Measurements from ENCODE around the gene CAMK2N1. TPM values are rescaled to one million over a fixed set of nuclear protein-coding genes. Genes with fewer than 3 reads are reported as not detected.

Gene CAMK2N1
- total and polyA plus RNA-seq, 2 experiments from 2014 or later = 0.52 to 2.9 TPM

DNA sequence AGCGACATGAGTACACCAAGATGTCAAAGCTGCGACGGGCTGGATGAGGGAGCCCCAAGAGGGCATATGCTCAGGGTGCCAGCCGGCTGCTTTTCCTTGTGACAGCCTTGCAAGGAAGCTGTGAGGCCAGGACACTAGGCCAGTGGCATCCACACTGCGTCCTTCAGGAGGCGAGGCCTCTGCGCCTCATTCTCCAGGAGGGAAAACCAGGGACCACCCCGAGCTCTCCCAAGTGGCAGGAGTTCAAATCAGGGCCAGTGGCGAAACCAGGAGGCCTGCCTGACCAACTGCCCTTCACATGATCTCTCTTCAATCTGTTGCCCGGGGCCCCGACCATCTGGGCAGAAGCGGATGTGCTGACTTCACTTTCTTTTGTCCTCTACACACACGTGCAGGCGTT, 13.7 kb upstream of the CAMK2N1 start:
- Histone ChIP-seq H2AFZ (no peak overlapping the region), H3K79me2 (replicated peaks; ENCODE audit: insufficient read depth) (peaks cover 13% of the 10 kb centered on the region), H3K4me3 (no peak overlapping the region), H3K4me1 (ENCODE audit: insufficient read depth) (peaks cover 3% of the 10 kb centered on the region; the same call in 1 of the 2 replicates), H3K4me2 (no peak overlapping the region), H3K27ac (ENCODE audit: low read depth) (no peak overlapping the region), H3K27me3 (ENCODE audit: insufficient read depth) (no peaks in the 10 kb centered on the region), H3K9me2 (ENCODE audit: insufficient read depth) (no peaks in the 10 kb centered on the region), H3F3A (replicated peaks; ENCODE audit: low read depth) (no peaks in the 10 kb centered on the region), H3K36me3 (ENCODE audit: insufficient read depth) (peaks cover 7% of the 10 kb centered on the region), H4K20me1 (replicated peaks; ENCODE audit: insufficient read depth) (peaks cover 2% of the 10 kb centered on the region; the same call in 1 of the 2 replicates)
- no peak for ATAC-seq
- no peak overlapping the region for H3K4me3 Mint-ChIP-seq
- peaks cover 35% of the 10 kb centered on the region for H3K36me3 Mint-ChIP-seq (ENCODE audit: low read depth)
- no peak overlapping the region for H3K27ac Mint-ChIP-seq
- DNase-seq (ENCODE audit: low spot score) = no peak
- TF ChIP-seq POLR2AphosphoS5 (IDR thresholded peaks at IDR 0.05; ENCODE audit: low read depth) = no peak
- TF ChIP-seq, protein P1, sequence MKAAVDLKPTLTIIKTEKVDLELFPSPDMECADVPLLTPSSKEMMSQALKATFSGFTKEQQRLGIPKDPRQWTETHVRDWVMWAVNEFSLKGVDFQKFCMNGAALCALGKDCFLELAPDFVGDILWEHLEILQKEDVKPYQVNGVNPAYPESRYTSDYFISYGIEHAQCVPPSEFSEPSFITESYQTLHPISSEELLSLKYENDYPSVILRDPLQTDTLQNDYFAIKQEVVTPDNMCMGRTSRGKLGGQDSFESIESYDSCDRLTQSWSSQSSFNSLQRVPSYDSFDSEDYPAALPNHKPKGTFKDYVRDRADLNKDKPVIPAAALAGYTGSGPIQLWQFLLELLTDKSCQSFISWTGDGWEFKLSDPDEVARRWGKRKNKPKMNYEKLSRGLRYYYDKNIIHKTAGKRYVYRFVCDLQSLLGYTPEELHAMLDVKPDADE (IDR thresholded peaks at IDR 0.05) = no peak
- no peaks in the 10 kb centered on the region for H3K9me3 Mint-ChIP-seq
- H3K4me1 Mint-ChIP-seq = no peaks in the 10 kb centered on the region; the same call in 2 of the 3 replicates
- peaks cover 2% of the 10 kb centered on the region for H3K27me3 Mint-ChIP-seq (ENCODE audit: insufficient read depth, low read depth, poor library complexity)

DNA sequence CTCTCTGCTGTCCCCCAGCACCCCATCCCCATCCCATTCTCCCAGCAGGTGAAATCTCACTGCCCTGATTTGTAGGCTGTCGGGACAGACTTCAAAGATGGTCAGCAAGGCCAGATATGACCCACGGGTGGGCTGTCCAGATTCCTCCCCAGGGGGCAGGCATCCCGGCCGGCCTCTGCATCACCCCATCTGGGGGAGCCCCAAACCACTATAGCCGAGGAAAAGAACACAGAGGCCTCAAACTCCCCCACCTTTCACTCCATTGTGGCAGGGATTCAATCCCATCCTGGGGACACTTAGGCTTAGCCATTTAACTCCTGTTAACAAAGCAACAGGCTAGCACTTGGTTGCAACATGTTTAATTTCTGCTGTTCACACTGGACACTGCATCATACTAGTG, 13.1 kb upstream of the CAMK2N1 start:
- ATAC-seq (no peak), DNase-seq (ENCODE audit: low spot score) (no peak)
- no peak overlapping the region for H3K4me3 Mint-ChIP-seq
- H3K9me2 ChIP-seq (ENCODE audit: insufficient read depth) = no peaks in the 10 kb centered on the region
- H3K27me3 ChIP-seq (ENCODE audit: insufficient read depth) = no peaks in the 10 kb centered on the region
- H4K20me1 ChIP-seq (replicated peaks; ENCODE audit: insufficient read depth) = no peaks in the 10 kb centered on the region; the same call in 1 of the 2 replicates
- TF ChIP-seq, protein P2, sequence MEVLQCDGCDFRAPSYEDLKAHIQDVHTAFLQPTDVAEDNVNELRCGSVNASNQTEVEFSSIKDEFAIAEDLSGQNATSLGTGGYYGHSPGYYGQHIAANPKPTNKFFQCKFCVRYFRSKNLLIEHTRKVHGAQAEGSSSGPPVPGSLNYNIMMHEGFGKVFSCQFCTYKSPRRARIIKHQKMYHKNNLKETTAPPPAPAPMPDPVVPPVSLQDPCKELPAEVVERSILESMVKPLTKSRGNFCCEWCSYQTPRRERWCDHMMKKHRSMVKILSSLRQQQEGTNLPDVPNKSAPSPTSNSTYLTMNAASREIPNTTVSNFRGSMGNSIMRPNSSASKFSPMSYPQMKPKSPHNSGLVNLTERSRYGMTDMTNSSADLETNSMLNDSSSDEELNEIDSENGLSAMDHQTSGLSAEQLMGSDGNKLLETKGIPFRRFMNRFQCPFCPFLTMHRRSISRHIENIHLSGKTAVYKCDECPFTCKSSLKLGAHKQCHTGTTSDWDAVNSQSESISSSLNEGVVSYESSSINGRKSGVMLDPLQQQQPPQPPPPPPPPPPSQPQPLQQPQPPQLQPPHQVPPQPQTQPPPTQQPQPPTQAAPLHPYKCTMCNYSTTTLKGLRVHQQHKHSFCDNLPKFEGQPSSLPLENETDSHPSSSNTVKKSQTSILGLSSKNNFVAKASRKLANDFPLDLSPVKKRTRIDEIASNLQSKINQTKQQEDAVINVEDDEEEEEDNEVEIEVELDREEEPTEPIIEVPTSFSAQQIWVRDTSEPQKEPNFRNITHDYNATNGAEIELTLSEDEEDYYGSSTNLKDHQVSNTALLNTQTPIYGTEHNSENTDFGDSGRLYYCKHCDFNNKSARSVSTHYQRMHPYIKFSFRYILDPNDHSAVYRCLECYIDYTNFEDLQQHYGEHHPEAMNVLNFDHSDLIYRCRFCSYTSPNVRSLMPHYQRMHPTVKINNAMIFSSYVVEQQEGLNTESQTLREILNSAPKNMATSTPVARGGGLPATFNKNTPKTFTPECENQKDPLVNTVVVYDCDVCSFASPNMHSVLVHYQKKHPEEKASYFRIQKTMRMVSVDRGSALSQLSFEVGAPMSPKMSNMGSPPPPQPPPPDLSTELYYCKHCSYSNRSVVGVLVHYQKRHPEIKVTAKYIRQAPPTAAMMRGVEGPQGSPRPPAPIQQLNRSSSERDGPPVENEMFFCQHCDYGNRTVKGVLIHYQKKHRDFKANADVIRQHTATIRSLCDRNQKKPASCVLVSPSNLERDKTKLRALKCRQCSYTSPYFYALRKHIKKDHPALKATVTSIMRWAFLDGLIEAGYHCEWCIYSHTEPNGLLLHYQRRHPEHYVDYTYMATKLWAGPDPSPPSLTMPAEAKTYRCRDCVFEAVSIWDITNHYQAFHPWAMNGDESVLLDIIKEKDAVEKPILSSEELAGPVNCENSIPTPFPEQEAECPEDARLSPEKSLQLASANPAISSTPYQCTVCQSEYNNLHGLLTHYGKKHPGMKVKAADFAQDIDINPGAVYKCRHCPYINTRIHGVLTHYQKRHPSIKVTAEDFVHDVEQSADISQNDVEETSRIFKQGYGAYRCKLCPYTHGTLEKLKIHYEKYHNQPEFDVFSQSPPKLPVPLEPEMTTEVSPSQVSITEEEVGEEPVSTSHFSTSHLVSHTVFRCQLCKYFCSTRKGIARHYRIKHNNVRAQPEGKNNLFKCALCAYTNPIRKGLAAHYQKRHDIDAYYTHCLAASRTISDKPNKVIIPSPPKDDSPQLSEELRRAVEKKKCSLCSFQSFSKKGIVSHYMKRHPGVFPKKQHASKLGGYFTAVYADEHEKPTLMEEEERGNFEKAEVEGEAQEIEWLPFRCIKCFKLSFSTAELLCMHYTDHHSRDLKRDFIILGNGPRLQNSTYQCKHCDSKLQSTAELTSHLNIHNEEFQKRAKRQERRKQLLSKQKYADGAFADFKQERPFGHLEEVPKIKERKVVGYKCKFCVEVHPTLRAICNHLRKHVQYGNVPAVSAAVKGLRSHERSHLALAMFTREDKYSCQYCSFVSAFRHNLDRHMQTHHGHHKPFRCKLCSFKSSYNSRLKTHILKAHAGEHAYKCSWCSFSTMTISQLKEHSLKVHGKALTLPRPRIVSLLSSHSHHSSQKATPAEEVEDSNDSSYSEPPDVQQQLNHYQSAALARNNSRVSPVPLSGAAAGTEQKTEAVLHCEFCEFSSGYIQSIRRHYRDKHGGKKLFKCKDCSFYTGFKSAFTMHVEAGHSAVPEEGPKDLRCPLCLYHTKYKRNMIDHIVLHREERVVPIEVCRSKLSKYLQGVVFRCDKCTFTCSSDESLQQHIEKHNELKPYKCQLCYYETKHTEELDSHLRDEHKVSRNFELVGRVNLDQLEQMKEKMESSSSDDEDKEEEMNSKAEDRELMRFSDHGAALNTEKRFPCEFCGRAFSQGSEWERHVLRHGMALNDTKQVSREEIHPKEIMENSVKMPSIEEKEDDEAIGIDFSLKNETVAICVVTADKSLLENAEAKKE (CRISPR knock-in tag; IDR thresholded peaks at IDR 0.05) = no peak
- no peak for TF ChIP-seq JUNB (IDR thresholded peaks at IDR 0.05; ENCODE audit: unreplicated experiment)
- H3K9me3 Mint-ChIP-seq = no peaks in the 10 kb centered on the region
- 0 out of 2 replicates have a peak, but pooled peaks cover 3% of the 10 kb centered on the region for H3F3A ChIP-seq (replicated peaks; ENCODE audit: low read depth)
- H3K4me1 Mint-ChIP-seq = no peaks in the 10 kb centered on the region; the same call in 2 of the 3 replicates
- H3K36me3 ChIP-seq (ENCODE audit: insufficient read depth) = peaks cover 7% of the 10 kb centered on the region
- H3K36me3 Mint-ChIP-seq (ENCODE audit: low read depth) = peaks cover 35% of the 10 kb centered on the region
- H3K27me3 Mint-ChIP-seq (ENCODE audit: insufficient read depth, low read depth, poor library complexity) = peaks cover 4% of the 10 kb centered on the region
- H2AFZ ChIP-seq = no peak overlapping the region
- H3K27ac Mint-ChIP-seq = no peak overlapping the region
- no peak overlapping the region for H3K4me3 ChIP-seq
- H3K79me2 ChIP-seq (replicated peaks; ENCODE audit: insufficient read depth) = peaks cover 7% of the 10 kb centered on the region; the same call in 1 of the 2 replicates
- peaks cover 7% of the 10 kb centered on the region; the same call in 1 of the 2 replicates for H3K4me1 ChIP-seq (ENCODE audit: insufficient read depth)
- H3K27ac ChIP-seq (ENCODE audit: low read depth) = no peak overlapping the region
- H3K4me2 ChIP-seq = no peak overlapping the region

All from GM23338 (cell line).